HFF-Myc (cell line): ENCODE results near the gene PXDN.
A peak's percentile ranks its signal among the peaks of the same experiment; 100 is the strongest.
"Not testable (repeated sequence)": the region's sequence is repeated elsewhere in the genome, so short reads cannot be mapped to it uniquely, and the experiment has no call there.

ENCODE experiments used
- DNase-seq: peaks from one replicate; pipeline ENCODE4 v3.0.0-alpha.2; 2011; ENCODE audit warnings: low read depth; ENCODE audit errors: extremely low read depth
- H3K4me3 ChIP-seq: replicated peaks from 2 replicates; pipeline ENCODE4 v1.5.1; 2011; ENCODE audit warnings: low read depth, mild to moderate bottlenecking, control low read depth, low read length
- TF ChIP-seq, protein P1 (sequence below): IDR thresholded peaks from 2 replicates; pipeline ENCODE4 v1.5.1; 2012; ENCODE audit warnings: mild to moderate bottlenecking, low read depth, low read length, control low read depth; ENCODE audit errors: missing control alignments

The PXDN gene

DNA sequence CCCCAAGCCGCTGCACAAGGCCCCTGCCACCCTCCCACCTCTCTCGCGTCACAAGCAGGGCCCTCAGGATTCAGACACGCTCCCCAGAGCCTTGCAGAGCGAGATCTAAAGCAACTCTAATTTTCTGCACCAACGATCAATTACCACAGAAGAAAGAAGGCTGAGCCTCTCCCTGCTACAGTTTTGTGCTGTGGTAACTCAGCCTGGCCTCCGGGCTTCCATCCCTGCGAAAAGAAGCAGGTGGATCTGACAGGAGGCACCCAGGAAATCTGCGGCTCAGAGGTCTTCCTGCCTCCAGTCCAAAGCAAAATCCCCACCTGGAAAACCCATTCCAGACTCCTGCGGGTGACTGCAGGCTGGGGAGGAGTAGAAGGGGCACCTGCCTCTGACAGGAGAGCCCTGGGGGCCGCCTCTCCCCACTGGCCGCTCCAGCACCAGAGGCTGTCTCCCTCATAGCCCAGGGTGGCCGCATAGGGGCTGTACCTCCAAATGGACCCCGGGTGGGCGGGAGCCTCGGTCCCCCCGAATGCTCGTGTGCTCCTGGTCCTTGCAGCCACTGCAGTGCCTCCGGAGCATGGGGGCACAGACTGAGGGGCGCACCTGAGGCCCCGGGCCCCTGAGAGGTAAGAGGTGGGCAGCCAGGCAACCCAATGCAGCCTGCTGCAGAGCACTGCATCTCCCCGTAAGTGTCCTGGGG, 31.0 kb downstream of the PXDN start:
- DNase-seq = no peak
- H3K4me3 ChIP-seq = no peak overlapping the region
- TF ChIP-seq, protein P1, sequence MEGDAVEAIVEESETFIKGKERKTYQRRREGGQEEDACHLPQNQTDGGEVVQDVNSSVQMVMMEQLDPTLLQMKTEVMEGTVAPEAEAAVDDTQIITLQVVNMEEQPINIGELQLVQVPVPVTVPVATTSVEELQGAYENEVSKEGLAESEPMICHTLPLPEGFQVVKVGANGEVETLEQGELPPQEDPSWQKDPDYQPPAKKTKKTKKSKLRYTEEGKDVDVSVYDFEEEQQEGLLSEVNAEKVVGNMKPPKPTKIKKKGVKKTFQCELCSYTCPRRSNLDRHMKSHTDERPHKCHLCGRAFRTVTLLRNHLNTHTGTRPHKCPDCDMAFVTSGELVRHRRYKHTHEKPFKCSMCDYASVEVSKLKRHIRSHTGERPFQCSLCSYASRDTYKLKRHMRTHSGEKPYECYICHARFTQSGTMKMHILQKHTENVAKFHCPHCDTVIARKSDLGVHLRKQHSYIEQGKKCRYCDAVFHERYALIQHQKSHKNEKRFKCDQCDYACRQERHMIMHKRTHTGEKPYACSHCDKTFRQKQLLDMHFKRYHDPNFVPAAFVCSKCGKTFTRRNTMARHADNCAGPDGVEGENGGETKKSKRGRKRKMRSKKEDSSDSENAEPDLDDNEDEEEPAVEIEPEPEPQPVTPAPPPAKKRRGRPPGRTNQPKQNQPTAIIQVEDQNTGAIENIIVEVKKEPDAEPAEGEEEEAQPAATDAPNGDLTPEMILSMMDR = no peak

DNA sequence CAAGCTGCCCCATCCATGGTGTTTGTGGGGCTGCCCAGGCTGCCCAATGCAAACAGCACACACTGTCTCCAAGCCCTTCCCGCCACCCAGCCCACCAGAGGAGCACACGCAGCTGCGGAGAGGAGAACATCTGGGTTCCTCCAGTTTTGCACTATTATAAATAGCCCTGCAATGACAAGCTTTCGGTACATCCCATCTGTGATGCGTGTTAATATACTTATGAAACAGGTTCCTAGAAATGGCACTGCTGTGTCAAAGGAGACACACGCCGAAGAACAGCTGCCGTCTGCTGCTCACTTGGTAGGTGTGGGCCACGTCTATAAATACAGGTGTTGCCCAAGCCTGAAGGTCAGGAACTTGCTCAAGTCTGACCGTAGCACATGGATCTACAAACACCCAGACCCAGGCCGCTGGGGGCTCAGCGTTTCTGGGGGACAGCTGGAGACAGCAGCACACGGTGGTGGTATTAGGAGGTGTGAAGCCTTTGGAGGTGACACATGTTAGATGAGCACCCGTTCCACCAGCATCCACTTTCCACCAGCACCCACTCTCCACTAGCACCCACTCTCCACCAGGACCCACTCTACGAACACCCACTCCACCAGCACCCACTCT, 34.3 kb downstream of the PXDN start:
- TF ChIP-seq, protein P1 = no peak
- no peak overlapping the region for H3K4me3 ChIP-seq
- DNase-seq = no peak

DNA sequence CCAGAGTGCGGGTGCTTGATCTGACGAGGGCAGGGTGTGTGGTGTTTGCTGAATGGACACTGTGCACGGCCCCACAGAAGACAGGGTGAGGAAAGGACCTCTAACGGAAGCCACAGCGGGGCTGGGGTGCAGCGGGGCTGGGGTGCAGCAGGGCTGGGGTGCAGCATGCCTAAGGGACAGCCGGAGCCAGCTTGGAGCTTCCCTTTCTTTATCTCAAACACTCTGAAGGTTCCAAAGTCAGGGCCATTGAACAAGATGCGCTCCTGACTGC, 35.0 kb downstream of the PXDN start:
- no peak for DNase-seq
- H3K4me3 ChIP-seq = no peak overlapping the region
- TF ChIP-seq, protein P1 = no peak

DNA sequence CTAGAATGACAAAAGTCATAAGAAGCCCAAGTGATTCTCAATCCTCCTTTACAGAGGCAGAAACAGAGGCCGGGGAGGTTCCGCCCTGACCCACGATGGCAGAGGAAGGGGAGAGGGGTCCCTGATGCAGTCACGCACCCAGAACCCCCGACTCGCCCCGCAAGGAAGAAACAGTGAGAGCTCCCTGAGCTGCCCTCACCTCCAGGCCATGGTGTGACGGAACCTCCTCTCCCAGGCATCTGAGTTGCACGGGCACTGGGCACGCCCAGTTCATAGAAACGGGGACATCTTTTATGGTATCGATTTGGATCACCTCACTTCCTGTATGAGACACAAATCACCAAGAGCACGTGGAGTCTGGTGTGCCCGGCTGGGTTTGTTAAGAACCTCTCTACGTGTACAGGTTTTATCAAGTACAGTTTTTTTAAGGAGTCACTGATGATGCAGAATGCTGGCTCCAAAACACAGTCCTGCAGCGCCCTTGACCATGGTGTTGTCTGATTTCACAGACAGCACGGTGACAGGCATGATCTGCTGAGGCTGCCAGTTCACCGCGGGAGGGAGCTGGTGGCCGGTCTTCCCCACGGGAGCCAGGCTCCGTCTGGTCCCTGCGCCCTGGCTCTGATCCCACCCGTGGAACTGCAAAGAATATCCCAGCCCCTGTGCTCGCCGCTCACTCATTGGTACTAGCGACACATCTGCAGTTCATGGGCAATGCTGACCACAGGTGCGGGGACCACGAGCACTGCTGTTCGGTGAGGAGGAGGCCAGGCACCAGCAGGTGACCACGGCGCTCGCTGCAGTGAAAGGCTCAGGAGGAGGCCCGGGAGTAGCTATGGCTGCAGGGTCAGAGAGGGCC, 35.6 kb downstream of the PXDN start:
- no peak overlapping the region for H3K4me3 ChIP-seq
- TF ChIP-seq, protein P1 = no peak
- no peak for DNase-seq

DNA sequence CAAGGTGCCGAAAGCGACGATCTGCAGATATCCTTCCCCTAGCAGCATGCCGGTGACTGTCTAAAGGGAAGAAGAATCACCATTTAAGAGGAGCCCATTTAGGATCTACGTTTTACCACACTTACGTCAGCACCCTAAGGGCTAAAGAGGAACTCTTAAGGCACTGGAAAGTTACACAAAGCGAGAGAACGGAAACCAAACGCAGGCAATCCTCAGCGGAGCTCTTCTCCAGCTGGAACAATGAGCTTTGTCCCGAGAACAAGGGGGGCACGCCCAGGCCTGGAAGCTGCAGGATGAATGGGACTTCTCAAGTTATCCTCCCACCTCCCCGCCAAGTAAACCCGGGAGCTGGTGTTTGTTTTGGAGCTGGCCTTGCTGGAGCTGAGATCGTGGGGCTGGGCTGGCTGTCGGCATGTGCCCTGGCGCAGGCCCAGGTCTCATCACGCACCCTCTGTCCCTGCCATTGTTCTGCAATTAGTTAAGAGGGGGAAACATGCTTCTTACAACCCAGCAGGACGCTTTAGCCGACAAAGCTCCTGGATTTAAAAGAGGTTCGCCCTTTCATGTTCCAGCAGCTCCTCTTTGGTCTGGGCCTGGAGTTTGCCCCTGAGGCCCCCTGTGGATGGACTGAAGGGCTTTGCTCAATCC, 36.4 kb downstream of the PXDN start:
- peak overlapping the region; percentile 20 for H3K4me3 ChIP-seq
- DNase-seq = peak; percentile 87
- TF ChIP-seq, protein P1 = no peak

DNA sequence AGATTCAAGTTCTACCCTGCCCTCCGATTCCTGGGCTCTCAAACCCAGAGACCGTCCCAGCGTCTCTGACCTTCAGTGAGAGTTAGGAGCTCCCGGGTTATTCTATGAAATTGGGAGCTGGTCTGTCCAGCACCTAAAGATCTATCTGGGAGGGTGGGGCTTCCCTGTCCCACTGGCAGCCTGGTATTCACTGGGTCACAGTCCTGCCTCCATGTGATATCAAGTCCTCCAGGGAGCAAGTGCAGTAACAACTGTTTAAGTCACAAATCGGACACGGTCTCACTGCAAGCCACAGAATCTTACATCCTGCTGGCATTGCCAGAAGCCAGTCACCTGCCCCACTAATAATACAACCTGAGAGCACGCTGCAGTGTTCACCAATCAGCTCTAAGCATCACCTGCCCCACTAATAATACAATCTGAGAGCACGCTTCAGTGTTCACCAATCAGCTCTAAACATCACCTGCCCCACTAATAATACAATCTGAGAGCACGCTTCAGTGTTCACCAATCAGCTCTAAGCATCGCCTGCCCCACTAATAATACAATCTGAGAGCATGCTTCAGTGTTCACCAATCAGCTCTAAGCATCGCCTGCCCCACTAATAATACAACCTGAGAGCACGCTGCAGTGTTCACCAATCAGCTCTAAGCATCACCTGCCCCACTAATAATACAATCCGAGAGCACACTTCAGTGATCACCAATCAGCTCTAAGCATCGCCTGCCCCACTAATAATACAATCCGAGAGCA, 38.0 kb downstream of the PXDN start:
- H3K4me3 ChIP-seq, DNase-seq: not testable (repeated sequence)
